Endothelial cell of hepatic sinusoid (primary cell): ENCODE results near the gene CLSTN3.

ENCODE experiments used
- in situ Hi-C: cut with HindIII; loops from 2 replicates; pipeline ENCODE4 v1.10.0; 2017; ENCODE audit warnings: low sequenced_read_pairs

CLSTN3 gene

DNA sequence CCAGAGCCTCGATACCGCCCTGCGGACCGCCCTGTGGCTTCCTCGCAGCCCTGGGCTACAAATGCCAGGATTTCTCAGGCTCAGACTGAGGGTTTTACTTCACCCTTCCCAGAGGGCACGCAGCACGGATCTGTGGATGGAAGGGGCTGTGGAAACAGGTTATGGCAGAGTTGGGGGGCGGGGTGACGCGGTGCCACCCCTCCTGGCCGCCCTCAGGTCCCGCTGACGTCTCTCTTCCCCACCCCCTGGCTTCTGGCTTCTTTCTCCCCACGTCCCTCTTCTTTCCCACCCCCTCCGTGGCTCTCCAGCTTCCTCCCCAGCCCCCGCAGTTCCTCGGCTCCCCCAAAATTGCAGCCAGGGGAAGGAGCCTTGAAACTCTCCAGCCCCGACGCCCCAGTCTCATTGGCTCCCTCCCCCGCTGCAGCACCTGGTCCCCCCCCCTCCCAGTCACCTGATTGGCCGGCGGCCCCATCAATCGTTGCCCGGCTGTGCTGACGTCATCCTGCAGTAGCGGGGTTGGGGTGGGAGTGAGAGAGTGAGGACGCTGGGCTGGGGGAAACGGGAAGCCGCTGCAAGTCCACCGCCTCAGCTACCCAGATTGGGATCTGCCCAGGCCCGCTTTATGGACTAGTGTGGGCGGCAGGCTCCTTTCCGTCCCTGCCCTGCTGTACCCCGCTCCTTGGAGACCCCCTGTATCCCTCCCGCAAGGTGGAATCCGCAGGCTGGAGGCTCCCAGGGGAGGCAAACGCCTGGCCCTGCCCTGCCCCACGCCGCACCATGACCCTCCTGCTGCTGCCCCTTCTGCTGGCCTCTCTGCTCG lies at the start of gene CLSTN3:
Gene CLSTN3, plus strand, starts transcription at position 500 of the 820 bp plus-strand sequence. Its CDS starts 278 bp downstream, at position 778.
- in situ Hi-C loops, result no loop called here

- in situ Hi-C loops, result no loop called here
Observed at GRCh38 chr12:7081037-7081436, 49.1 kb upstream of the CLSTN3 start.

DNA sequence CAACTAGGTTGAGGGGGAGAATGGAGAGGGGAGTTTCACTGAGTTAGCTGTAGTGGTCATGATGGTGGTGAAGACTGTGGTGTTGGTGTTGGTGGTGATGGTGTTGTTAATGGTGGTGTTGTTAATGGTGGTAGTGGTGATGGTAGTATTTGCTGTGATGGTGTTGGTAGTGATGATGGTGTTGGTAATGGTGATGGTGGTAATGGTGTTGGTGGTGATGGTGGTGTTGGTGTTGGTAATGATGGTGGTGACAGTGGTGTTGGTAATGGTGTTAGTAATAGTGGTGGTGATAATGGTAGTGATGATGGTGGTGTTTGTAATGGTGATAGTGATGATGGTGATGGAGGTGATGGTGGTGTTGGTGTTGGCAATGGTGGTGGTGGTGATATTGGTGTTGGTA lies 47.0 kb upstream of the CLSTN3 start:
- in situ Hi-C loops, result no loop called here

DNA sequence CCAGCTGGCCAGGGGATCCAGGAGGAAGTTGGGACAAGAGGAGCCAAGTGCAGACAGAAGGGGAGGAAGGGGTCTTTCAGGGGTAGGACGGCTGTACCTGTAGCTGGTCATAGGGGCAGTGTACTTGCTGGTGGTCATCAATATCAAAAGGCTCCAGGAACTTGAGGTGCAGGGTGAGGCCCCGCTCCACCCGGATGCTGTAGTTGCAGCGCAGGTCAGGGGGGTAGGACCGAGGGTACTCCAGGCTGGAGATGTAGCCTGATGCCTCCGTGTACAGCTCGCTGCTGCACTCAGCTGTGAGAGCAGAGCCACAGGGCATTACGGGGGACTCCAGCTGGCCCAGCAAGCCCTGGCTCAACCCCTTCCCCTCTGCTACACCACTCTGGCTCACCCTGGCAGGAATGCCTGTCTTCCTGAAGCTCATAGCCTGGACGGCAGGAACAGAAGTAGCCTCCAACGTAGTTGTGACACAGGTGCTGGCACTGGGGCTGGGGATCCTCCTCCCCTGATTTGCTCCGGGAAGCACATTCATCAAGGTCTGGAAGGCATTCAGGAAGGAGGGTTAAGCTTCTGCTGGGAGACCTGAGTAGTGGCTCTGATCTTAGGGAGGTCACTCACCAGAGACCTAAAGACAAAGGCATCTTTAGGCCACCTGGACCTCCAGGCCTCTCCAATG lies 40.8 kb upstream of the CLSTN3 start:
- in situ Hi-C loops, result no loop called here

DNA sequence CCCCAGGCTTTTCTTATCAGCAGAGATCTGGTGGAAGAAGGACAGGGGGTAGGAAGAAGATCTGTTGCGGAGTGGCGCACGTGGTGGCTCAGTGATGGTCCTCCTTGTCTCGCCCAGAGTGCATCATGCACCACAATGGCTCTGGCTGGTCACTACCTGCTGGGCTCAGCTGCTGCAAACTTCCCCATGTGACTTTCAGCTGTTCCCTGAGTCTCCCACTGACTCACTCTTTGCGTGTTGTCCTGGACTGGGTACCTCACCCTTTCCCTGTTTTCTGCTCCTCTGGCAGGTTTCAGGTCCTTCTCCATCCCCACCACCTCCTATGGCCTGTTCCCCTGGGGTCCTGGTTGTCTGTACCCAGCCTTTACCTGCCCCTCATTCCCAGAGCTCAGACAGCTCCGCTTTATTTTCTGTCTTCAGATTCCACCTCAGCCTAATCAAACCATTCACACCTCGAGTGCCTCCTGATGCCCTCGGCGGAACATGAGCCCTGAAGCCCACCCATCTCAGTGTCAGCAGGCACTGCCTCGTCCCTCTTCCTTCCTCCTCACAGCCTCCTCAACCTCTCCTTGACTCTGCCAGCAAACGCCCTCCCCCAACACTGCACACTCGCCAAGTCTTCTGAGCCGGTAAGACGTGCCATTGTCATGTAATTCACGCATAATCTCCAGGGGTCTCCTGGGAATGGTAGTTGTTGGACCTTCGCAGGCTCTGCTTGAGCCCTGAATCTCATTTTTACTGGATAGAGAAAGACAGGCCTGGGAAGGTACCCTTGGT lies 39.8 kb upstream of the CLSTN3 start:
- in situ Hi-C loops, result no loop called here

GRCh38 chr12:7091171-7091570 lies 39.0 kb upstream of the CLSTN3 start:
- in situ Hi-C loops, result no loop called here

GRCh38 chr12:7091660-7092228 lies 38.4 kb upstream of the CLSTN3 start:
- in situ Hi-C loops, result no loop called here

GRCh38 chr12:7092229-7092985 lies 37.8 kb upstream of the CLSTN3 start, which contains the start of gene C1R:
TSS of gene C1R (minus strand) at chr12:7092445. CDS start at chr12:7092388, 57 bp downstream.
- in situ Hi-C loops, result no loop called here

GRCh38 chr12:7092986-7093460 lies 37.1 kb upstream of the CLSTN3 start:
- in situ Hi-C loops, result no loop called here

DNA sequence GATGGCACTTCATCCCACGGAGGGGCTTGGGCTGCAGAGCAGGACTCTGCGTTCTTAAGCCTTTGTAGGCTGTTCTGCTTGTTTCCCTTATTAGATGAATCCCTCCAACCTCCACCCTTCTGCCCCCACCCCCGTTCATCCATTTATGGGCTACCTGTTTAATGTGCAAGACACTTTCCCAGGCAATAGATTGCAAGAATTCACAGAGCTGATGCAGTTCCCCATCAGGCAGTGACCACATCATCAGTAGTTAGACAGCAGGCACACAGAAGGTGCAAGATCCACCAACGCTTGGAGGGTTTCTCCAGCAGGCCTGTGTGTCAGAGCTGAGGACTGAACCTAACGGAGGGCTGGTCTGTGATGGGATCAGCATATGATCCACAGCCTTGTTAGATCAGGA lies 36.7 kb upstream of the CLSTN3 start:
- in situ Hi-C loops, result no loop called here

GRCh38 chr12:7093892-7094291 lies 36.3 kb upstream of the CLSTN3 start:
- in situ Hi-C loops, result no loop called here

GRCh38 chr12:7096006-7096932 lies 33.9 kb upstream of the CLSTN3 start:
- in situ Hi-C loops, result no loop called here

- in situ Hi-C loops, result no loop called here
Observed at GRCh38 chr12:7096979-7097378, 33.2 kb upstream of the CLSTN3 start.

- in situ Hi-C loops, result no loop called here
Observed at GRCh38 chr12:7099290-7099996, 30.7 kb upstream of the CLSTN3 start.

DNA sequence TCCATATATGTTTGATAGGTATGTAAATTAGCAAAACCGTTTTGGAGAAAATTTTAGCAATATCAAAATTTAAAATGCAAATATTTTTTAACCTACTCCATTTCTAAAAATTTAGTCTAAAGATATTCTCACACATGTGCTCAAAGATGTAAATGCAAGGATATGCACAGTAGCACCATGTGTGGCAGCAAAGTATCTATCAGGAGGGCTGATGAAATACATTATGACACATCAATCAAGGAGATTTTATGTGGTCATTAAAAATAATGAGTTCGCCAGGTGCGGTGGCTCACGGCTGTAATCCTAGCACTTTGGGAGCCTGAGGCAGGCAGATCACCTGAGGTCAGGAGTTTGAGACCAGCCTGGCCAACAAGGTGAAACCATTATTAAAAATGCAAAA lies 29.9 kb upstream of the CLSTN3 start:
- in situ Hi-C loops, result no loop called here

DNA sequence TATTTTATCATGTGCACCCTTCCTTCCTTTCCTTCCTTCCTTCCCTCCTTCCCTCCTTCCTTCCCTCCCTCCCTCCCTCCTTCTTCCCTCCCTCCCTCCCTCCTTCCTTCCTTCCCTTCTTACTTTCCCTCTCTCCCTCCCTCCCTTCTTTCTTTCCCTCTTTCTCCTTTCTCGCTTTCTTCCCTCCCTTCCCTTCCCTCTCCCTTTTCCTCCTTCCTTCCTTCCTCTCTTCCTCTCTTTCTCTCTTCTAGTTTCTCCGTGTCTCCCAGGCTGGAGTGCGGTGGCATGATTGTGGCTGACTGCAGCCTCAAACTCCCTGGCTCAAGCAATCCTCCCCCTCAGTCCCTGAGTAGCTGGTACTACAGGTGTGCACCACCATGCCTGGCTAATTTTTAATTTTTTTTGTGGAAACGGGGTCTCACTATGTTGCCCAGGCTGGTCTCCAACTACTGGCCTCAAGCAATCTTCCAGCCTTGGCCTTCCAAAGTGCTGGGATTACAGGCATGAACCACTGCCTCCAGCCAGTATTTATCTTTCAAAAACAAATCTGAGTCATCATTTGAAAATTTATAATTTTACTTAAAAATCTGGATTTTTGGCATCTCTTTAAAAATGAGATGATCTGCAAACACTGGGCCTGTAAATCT lies 29.0 kb upstream of the CLSTN3 start:
- in situ Hi-C loops, result no loop called here

DNA sequence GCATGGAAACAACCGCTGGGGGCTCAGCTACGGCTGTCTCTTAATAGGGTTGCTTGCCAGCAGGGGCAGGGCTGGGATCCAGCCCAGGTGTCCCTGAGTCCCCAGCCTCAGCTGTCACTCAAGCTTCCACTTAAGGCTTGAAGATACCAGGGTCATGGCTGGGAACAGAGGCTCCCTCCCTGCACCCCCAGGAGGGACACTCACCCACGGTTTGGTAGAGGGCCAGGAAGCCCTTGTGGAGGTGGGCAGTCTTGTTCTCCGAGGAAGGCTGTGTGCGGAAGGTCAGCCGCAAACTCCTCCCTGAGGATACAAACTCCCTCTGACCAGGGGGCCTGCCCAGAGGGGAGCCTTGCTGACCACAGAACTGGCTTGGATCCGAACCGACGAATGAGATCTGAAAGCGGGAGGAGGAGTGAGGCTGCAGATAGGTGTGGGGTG lies 28.5 kb upstream of the CLSTN3 start:
- in situ Hi-C loops, result no loop called here

GRCh38 chr12:7102582-7102981 lies 27.6 kb upstream of the CLSTN3 start:
- in situ Hi-C loops, result no loop called here
